GM12872 (cell line): ENCODE results near the gene ZFPL1.

Source experiments
- TF ChIP-seq, protein P1 (sequence below): IDR thresholded peaks from 3 replicates; pipeline ENCODE4 v1.5.1; 2011; ENCODE audit warnings: low read depth, mild to moderate bottlenecking, low read length, moderate library complexity; ENCODE audit not compliant: insufficient read depth

ZFPL1 gene

DNA sequence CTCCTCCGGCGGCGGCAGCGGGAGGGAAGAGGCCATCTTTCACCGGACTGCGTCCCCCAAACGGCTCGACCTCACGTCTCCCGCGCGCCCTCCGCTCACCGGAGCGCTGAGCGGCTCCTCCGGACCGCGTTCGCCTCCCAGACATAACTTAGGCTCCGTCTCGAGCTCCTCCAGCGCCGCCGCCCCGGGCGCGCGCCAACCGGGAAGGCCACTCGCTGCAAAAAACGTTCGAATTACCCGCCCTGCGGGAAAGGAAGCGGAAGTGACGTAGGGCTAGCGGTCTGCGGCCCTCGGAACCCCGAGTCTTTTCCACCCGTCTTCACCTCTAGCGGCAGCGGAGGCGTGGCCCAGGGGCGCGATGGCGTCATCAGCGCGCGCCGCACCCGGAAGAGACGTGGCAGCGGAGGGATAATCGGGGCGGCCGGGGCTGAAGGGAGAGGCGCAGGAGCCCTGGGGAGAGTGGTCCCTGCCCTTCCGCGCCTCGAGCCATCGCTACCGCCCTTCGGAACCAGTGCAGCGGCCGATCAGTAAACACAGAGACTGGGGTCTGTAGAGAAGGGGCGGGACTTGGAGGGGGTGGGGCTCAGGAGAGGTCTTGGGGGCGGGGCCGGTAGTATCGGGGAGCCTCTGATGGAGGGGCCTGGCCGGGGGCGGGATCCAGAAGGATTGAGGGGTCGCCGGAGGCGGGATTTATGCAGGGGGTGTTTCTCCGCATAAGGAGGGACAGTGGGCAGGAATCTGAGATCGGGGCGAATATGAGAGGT, at the start of gene ZFPL1, which contains the start of gene CDCA5:
Gene ZFPL1, plus strand, starts transcription at position 389 of the 764 bp plus-strand sequence. CDS start 477 bp downstream, outside the sequence.
Gene CDCA5, minus strand, starts transcription at position 207 of the 764 bp plus-strand sequence. Its CDS starts 62 bp downstream, at position 145.
- TF ChIP-seq, protein P1, sequence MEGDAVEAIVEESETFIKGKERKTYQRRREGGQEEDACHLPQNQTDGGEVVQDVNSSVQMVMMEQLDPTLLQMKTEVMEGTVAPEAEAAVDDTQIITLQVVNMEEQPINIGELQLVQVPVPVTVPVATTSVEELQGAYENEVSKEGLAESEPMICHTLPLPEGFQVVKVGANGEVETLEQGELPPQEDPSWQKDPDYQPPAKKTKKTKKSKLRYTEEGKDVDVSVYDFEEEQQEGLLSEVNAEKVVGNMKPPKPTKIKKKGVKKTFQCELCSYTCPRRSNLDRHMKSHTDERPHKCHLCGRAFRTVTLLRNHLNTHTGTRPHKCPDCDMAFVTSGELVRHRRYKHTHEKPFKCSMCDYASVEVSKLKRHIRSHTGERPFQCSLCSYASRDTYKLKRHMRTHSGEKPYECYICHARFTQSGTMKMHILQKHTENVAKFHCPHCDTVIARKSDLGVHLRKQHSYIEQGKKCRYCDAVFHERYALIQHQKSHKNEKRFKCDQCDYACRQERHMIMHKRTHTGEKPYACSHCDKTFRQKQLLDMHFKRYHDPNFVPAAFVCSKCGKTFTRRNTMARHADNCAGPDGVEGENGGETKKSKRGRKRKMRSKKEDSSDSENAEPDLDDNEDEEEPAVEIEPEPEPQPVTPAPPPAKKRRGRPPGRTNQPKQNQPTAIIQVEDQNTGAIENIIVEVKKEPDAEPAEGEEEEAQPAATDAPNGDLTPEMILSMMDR, result no peak

DNA sequence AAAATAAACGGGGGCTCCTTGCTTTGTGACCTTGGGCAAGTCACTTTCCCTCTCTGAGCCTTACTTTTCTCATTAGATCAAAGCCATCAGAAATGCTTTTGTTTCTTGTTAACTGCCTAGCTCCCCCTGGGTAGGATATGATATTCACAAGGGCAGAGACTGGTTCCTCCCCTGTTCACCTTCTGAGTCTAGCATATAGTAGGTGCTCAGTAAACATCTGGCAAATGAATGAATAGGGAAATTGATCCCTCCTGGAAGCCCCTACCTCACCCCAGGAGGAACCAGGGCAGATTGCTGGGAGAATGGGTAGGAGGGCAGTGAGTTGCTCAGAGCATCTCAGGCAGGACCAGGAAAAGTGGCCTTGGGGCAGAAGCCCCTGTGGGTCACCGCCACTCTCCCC, 49.6 kb upstream of the ZFPL1 start:
- TF ChIP-seq, protein P1, result no peak

GRCh38 chr11:65035579-65035978, 48.4 kb upstream of the ZFPL1 start:
- TF ChIP-seq, protein P1, result no peak

DNA sequence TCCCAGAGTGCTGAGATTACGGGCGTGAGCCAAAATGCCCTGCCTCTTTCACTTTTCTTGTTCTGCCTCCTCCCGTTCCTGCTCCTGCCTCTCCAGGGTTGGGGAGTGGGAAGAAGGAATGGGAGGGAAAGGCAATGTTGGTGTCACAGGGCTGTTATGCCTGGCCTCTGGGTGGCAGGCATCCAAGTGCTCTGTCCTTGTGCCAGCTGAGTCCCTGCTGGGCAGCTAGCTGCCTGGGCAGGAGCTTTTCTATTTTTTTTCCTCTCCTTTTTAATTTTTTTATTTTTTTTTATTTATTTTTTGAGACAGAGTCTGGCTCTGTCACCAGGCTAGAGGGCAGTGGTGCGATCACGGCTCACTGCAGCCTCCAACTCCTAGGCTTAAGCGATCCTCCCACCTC, 47.1 kb upstream of the ZFPL1 start:
- TF ChIP-seq, protein P1, result no peak

- TF ChIP-seq, protein P1, result no peak
These were observed 43.5 kb upstream of the ZFPL1 start for GRCh38 chr11:65040520-65040846.

DNA sequence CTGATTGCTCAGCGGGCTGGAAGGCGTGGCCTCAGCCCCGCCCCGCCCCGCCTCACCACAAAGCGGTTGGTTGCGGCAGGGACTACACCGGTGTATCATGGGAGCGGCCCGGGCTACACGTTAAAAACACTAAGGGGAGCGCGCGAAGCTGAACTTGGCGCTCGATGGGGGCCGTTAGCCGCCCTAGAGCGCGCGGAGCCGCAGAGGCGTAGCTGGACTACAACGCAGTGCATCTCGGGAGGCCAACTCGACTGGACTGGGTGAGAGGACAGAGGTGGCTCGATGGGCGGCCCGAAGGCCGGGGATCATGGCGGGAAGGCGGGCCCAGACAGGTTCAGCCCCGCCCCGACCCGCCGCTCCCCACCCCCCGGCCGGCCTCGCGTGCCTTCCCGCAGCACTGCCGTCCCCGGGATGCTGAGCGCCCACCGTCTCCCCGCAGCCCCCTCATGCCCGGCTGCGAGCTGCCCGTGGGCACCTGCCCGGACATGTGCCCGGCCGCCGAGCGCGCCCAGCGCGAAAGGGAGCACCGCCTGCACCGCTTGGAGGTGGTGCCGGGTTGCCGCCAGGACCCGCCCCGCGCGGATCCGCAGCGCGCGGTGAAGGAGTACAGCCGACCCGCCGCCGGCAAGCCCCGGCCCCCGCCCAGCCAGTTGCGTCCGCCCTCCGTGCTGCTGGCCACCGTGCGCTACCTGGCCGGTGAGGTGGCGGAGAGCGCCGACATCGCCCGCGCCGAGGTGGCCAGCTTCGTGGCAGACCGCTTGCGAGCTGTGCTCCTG, 43.0 kb upstream of the ZFPL1 start, which contains the start of gene SAC3D1:
Gene SAC3D1, plus strand, starts transcription at position 364 of the 776 bp plus-strand sequence. Its CDS starts 83 bp downstream, at position 447.
- TF ChIP-seq, protein P1, result no peak

DNA sequence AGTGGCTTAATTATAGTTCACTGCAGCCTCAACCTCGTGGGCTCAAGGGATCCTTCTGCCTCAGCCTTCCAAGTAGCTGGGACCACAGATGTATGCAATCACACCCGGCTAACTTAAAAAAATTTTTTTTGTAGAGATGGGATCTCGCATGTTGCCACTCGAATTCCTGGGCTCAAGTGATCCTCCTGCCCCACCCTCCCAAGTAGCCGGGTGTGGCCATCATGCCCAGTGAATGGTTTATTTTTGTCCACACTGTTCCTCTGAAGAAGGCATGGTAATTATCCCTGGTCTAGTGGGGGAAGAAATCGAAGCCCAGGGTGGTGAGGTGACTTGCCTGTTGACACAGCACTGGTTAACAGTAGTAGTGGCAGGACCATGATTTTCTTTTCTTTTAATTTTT, 41.1 kb upstream of the ZFPL1 start:
- TF ChIP-seq, protein P1, result no peak
